ENCODE measurements around the gene ARID3A. TPM values are rescaled to one million over a fixed set of nuclear protein-coding genes. Genes with fewer than 3 reads are reported as not detected.

Gene ARID3A
- total and polyA plus RNA-seq, 2 of the 8 experiments (the other 6 are each of a cell fraction or from before 2014, with no cell fraction given), result 40.5 to 77.4 TPM

- TF ChIP-seq MAX (IDR thresholded peaks at IDR 0.05) (peak; percentile 16; the same call in 1 of the 2 replicates), BACH1 (IDR thresholded peaks at IDR 0.05; ENCODE audit: low read length) (no peak), HDAC6 (IDR thresholded peaks at IDR 0.05; ENCODE audit: low read depth, low read length) (no peak), CHD2 (IDR thresholded peaks at IDR 0.05; ENCODE audit: low read length) (peak; percentile 60; the same call in 1 of the 2 replicates)
These were observed 54.5 kb downstream of the ARID3A start (continued) for GRCh38 chr19:980133-980998.
